Fibroblast of lung (primary cell): ENCODE results near the gene NCK2. TPM values are rescaled to one million over a fixed set of nuclear protein-coding genes. Genes with fewer than 3 reads are reported as not detected.

Source experiments
- DNase-seq, 2 donors: peaks; one replicate each; pipeline versions ENCODE4 v3.0.0 to v3.0.0-alpha.2; 2010; ENCODE audit warnings: low read depth in 2 of 2
- H2AFZ ChIP-seq: 2 replicates; pipeline ENCODE4 v1.5.1; 2012; ENCODE audit warnings: low read length, control low read depth, inconsistent platforms
- H3K27ac ChIP-seq: 2 replicates; pipeline ENCODE4 v1.5.1; 2011; ENCODE audit warnings: low read length, control low read depth; ENCODE audit not compliant: insufficient read depth
- H3K27me3 ChIP-seq: 2 replicates; pipeline ENCODE4 v1.5.1; 2011; ENCODE audit warnings: mild to moderate bottlenecking, low read length; ENCODE audit not compliant: control insufficient read depth, insufficient read depth
- H3K36me3 ChIP-seq: 2 replicates; pipeline ENCODE4 v1.5.1; 2011; ENCODE audit warnings: low read length; ENCODE audit not compliant: control insufficient read depth, insufficient read depth
- H3K4me1 ChIP-seq: 2 replicates; pipeline ENCODE4 v1.5.1; 2011; ENCODE audit warnings: low read length; ENCODE audit not compliant: control insufficient read depth, insufficient read depth; ENCODE audit errors: extremely low read depth
- H3K4me2 ChIP-seq: 2 replicates; pipeline ENCODE4 v1.5.1; 2011; ENCODE audit warnings: low read length, control low read depth; ENCODE audit not compliant: insufficient read depth; ENCODE audit errors: extremely low read depth
- H3K4me3 ChIP-seq, 4 experiments: fragments of 200-600 bp in 1 of 4; sonication (generic) in 1 of 4; replicated peaks in 1 of 4; 2 replicates each; pipeline ENCODE4 v1.5.1; 2011 to 2016; ENCODE audit warnings: low read length in 4 of 4, low read depth in 3 of 4, mild to moderate bottlenecking in 3 of 4, control low read depth in 2 of 4, inconsistent platforms in 1 of 4, mixed read lengths in 1 of 4; ENCODE audit not compliant: insufficient read depth in 1 of 4; ENCODE audit errors: control extremely low read depth in 1 of 4
- H3K79me2 ChIP-seq: 2 replicates; pipeline ENCODE4 v1.5.1; 2012; ENCODE audit warnings: mild to moderate bottlenecking, low read length, inconsistent platforms; ENCODE audit not compliant: control insufficient read depth, insufficient read depth
- H3K9ac ChIP-seq: 2 replicates; pipeline ENCODE4 v1.5.1; 2011; ENCODE audit warnings: mild to moderate bottlenecking, low read length, control low read depth; ENCODE audit not compliant: insufficient read depth
- H3K9me3 ChIP-seq: 2 replicates; pipeline ENCODE4 v1.5.1; 2012; ENCODE audit warnings: low read depth, low read length; ENCODE audit not compliant: control insufficient read depth, insufficient read depth
- H4K20me1 ChIP-seq: 2 replicates; pipeline ENCODE4 v1.5.1; 2011; ENCODE audit warnings: low read length; ENCODE audit not compliant: control insufficient read depth, insufficient read depth; ENCODE audit errors: extremely low read depth
- CTCF ChIP-seq, 2 donors: IDR thresholded peaks in 1 of 2; conservative IDR thresholded peaks in 1 of 2; 1 replicate in 1 of 2; 2 replicates in 1 of 2; pipeline ENCODE4 v1.5.1; 2011 to 2012; ENCODE audit warnings: low read length in 2 of 2, control low read depth in 1 of 2, inconsistent platforms in 1 of 2, low read depth in 1 of 2, mild to moderate bottlenecking in 1 of 2
- EZH2 ChIP-seq: IDR thresholded peaks from 2 replicates; pipeline ENCODE4 v1.5.1; 2012; ENCODE audit warnings: low read length, control low read depth, mild to moderate bottlenecking; ENCODE audit errors: missing control alignments
- polyA plus RNA-seq, 2 donors: library from polyadenylated mRNA; depleted of rRNA in 1 of 2; stranded (reverse) in 1 of 2; unstranded in 1 of 2; fragments of >200 nt; gene quantifications; 2 replicates each; pipeline ENCODE4 v1.2.1, GENCODE V29; 2011 to 2012; ENCODE audit warnings: missing spikeins in 1 of 2
- total RNA-seq: library from RNA; depleted of rRNA; stranded (reverse); fragments of >200 nt; gene quantifications from 2 replicates; pipeline ENCODE4 v1.2.1, GENCODE V29; 2014

Gene NCK2
- total and polyA plus RNA-seq, 2 donors (not counting 1 experiment from before 2014, with no cell fraction given): 25.4 to 51.3 TPM

DNA sequence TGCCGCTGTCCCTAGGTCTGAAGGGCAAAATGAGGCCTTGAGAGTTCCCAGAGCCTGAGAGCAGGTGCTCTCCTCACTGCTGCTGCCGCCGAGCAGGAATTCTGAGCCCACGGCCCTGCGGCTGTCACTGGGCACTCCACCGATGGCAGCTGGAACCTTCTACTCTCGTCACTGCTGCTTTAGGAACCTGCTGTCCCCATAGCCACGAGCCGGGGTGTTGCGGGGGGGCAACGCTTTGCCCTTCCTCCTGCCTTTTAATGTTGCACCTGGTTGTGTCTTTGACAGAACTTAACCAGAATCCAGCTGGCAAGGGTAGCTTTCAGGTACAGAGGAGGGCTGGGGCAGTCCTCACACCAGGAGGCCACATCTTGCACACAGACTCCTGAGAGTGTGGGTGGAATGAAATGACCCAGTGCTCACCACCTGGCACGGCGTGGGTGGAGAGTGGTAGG lies 32.3 kb downstream of the NCK2 start:
- no peaks in the 10 kb centered on the region for H4K20me1 ChIP-seq
- no peaks in the 10 kb centered on the region for H3K9me3 ChIP-seq
- H3K4me2 ChIP-seq: no peak overlapping the region
- H3K9ac ChIP-seq: no peak overlapping the region
- TF ChIP-seq EZH2 (no peak), CTCF (conservative IDR thresholded peaks at IDR 0.05 in 1 of 2, IDR thresholded peaks at IDR 0.05 in 1 of 2; ENCODE audit: low read depth in 1 of 2, low read length in 2 of 2) (no peak)
- no peak for DNase-seq
- H2AFZ ChIP-seq: no peak overlapping the region
- peaks cover 24% of the 10 kb centered on the region for H3K4me1 ChIP-seq
- peaks cover 7% of the 10 kb centered on the region for H3K79me2 ChIP-seq
- H3K36me3 ChIP-seq: no peaks in the 10 kb centered on the region
- no peak overlapping the region for H3K4me3 ChIP-seq
- no peak overlapping the region for H3K27ac ChIP-seq
- no peaks in the 10 kb centered on the region for H3K27me3 ChIP-seq

GRCh38 chr2:105777506-105778055 lies 32.9 kb downstream of the NCK2 start:
- H3K4me2 ChIP-seq: no peak overlapping the region
- H3K79me2 ChIP-seq: peaks cover 5% of the 10 kb centered on the region
- H4K20me1 ChIP-seq: no peaks in the 10 kb centered on the region
- TF ChIP-seq EZH2: no peak
- no peak for TF ChIP-seq CTCF (conservative IDR thresholded peaks at IDR 0.05 in 1 of 2, IDR thresholded peaks at IDR 0.05 in 1 of 2; ENCODE audit: low read depth in 1 of 2, low read length in 2 of 2)
- H3K27me3 ChIP-seq: no peaks in the 10 kb centered on the region
- H3K4me3 ChIP-seq: no peak overlapping the region
- H3K36me3 ChIP-seq: no peaks in the 10 kb centered on the region
- no peaks in the 10 kb centered on the region for H3K9me3 ChIP-seq
- no peak overlapping the region for H3K27ac ChIP-seq
- peaks cover 21% of the 10 kb centered on the region for H3K4me1 ChIP-seq
- no peak overlapping the region for H3K9ac ChIP-seq
- no peak for DNase-seq
- no peak overlapping the region for H2AFZ ChIP-seq

DNA sequence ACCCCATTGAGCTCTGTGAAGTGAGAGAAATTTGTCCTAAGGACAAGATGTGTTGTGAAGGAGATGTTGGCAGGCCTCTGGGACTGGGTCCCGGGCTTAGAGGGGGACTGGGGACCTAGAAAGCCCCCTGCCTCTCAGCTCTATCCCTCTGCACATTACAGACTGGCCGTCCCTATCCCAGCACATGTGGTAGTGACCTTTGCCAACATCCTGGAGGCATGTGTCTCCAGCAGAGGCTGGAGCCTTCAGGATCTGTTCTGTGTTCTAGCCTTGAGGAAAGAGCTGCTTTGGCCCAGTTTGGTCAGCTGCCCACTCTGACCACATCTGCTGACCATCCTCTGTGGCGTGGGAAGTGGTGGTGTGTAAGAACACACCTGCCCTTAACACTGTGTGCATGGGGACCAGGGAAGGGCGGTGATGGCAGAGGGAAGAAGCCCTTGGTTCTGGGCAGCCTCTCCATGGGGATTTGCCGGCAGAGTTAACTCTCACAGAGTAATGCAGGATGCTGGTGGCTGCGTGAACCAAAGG lies 33.4 kb downstream of the NCK2 start:
- Histone ChIP-seq H3K27me3 (no peaks in the 10 kb centered on the region), H3K9me3 (no peaks in the 10 kb centered on the region), H3K9ac (no peak overlapping the region), H3K79me2 (peaks cover 4% of the 10 kb centered on the region), H3K4me3 (no peak overlapping the region), H3K4me1 (peaks cover 24% of the 10 kb centered on the region), H4K20me1 (no peaks in the 10 kb centered on the region), H2AFZ (no peak overlapping the region), H3K4me2 (no peak overlapping the region), H3K27ac (no peak overlapping the region), H3K36me3 (no peaks in the 10 kb centered on the region)
- no peak for DNase-seq
- no peak for TF ChIP-seq EZH2
- TF ChIP-seq CTCF (conservative IDR thresholded peaks at IDR 0.05 in 1 of 2, IDR thresholded peaks at IDR 0.05 in 1 of 2; ENCODE audit: low read depth in 1 of 2, low read length in 2 of 2): no peak
